Activated CD8-positive, alpha-beta T cell treated with anti-CD3 and anti-CD28 coated beads for 36 hours (primary cell): ENCODE measurements around the gene ZWILCH. TPM values are rescaled to one million over a fixed set of nuclear protein-coding genes. Genes with fewer than 3 reads are reported as not detected.
"Not testable (repeated sequence)": the region's sequence is repeated elsewhere in the genome, so short reads cannot be mapped to it uniquely, and the experiment has no call there.

Experiments
- ATAC-seq: fragments of 200-7000 bp; cut with Tn5 transposase; one replicate; pipeline ENCODE4 v1.10.0; 2021; ENCODE audit warnings: mild to moderate bottlenecking, moderate library complexity
- CTCF ChIA-PET: fragments of 350-600 bp; sonication (Branson Sonifier 250); formaldehyde crosslinking; loops from one replicate; lab custom pipeline; 2021; ENCODE audit warnings: antibody characterized with exemption; lab: Charles Lee
- POLR2A ChIA-PET: fragments of 350-600 bp; sonication (Branson Sonifier 250); formaldehyde crosslinking; loops from one replicate; lab custom pipeline; 2021; ENCODE audit warnings: antibody characterized with exemption; lab: Charles Lee
- DNase-seq: peaks from one replicate; pipeline ENCODE4 v3.0.0-alpha.2; 2020
- H3K27ac Mint-ChIP-seq: one replicate; pipeline ENCODE4 v1.8.0; 2021; ENCODE audit warnings: mild to moderate bottlenecking, mixed read lengths
- H3K27me3 Mint-ChIP-seq: one replicate; pipeline ENCODE4 v1.8.0; 2021; ENCODE audit warnings: mixed read lengths
- H3K36me3 Mint-ChIP-seq: one replicate; pipeline ENCODE4 v1.8.0; 2021; ENCODE audit warnings: low read depth, mixed read lengths
- H3K4me1 Mint-ChIP-seq: one replicate; pipeline ENCODE4 v1.8.0; 2021; ENCODE audit warnings: low read depth, mixed read lengths
- H3K4me3 Mint-ChIP-seq: one replicate; pipeline ENCODE4 v1.8.0; 2021; ENCODE audit warnings: mild to moderate bottlenecking, moderate library complexity, mixed read lengths
- H3K9me3 Mint-ChIP-seq: one replicate; pipeline ENCODE4 v1.8.0; 2021; ENCODE audit warnings: mixed read lengths
- CTCF ChIP-seq: fragments of 200-600 bp; IDR thresholded peaks from one replicate; pipeline ENCODE4 v1.8.0; 2022; ENCODE audit warnings: antibody characterized with exemption, mild to moderate bottlenecking
- intact Hi-C: fragments of 100-400 bp; cut with micrococcal nuclease; formaldehyde crosslinking; loops from one replicate; pipeline ENCODE4 v1.10.0; 2022
- total RNA-seq, 2 experiments: library from RNA; stranded (reverse); gene quantifications; one replicate each; pipeline ENCODE4 v1.2.3, GENCODE V29; 2021

ZWILCH gene
- total RNA-seq, 2 experiments from 2014 or later, result 29.9 to 30.2 TPM

GRCh38 chr15:66462627-66463026 is 42.5 kb upstream of the ZWILCH start:
- intact Hi-C loops, result no loop called here
- no peak overlapping the region for H3K4me3 Mint-ChIP-seq
- H3K27ac Mint-ChIP-seq, result no peak overlapping the region
- peaks cover 9% of the 10 kb centered on the region for H3K4me1 Mint-ChIP-seq
- DNase-seq (no peak), ATAC-seq (no peak)
- no peaks in the 10 kb centered on the region for H3K9me3 Mint-ChIP-seq
- ChIA-PET POLR2A (no interaction called here), CTCF (no interaction called here)
- TF ChIP-seq CTCF, result no peak
- H3K36me3 Mint-ChIP-seq, result peaks cover 36% of the 10 kb centered on the region
- no peaks in the 10 kb centered on the region for H3K27me3 Mint-ChIP-seq

GRCh38 chr15:66465294-66465693 is 39.8 kb upstream of the ZWILCH start:
- CTCF ChIA-PET, POLR2A ChIA-PET, H3K9me3 Mint-ChIP-seq, H3K27ac Mint-ChIP-seq, H3K27me3 Mint-ChIP-seq, intact Hi-C loops, ATAC-seq, H3K4me1 Mint-ChIP-seq, DNase-seq, H3K4me3 Mint-ChIP-seq: not testable (repeated sequence)
- peaks cover 35% of the 10 kb centered on the region for H3K36me3 Mint-ChIP-seq

GRCh38 chr15:66467162-66468040 is 37.7 kb upstream of the ZWILCH start:
- intact Hi-C loops, DNase-seq, H3K27me3 Mint-ChIP-seq, ATAC-seq, H3K27ac Mint-ChIP-seq, H3K9me3 Mint-ChIP-seq, CTCF ChIA-PET, H3K4me3 Mint-ChIP-seq: not testable (repeated sequence)
- Mint-ChIP-seq H3K4me1 (peaks cover 21% of the 10 kb centered on the region), H3K36me3 (peaks cover 36% of the 10 kb centered on the region)
- POLR2A ChIA-PET, result interaction anchor here (0.6 to 1.2 kb wide), 3 partner anchors 15 to 81 kb away, joined by 3 read pairs; partner anchors contain the start of gene MAP2K1

- POLR2A ChIA-PET, result interaction anchor here (1.2 kb wide), 1 partner anchor 33 kb away, joined by 4 read pairs; no protein-coding TSS in a partner anchor
Observed at GRCh38 chr15:66470825-66471224, 34.3 kb upstream of the ZWILCH start.

GRCh38 chr15:66472176-66472999 is 32.7 kb upstream of the ZWILCH start:
- peak; percentile 92 for ATAC-seq
- DNase-seq, result peak; percentile 70
- TF ChIP-seq CTCF, result no peak
- peak overlapping the region; percentile 83 for H3K27ac Mint-ChIP-seq
- intact Hi-C loops, result no loop called here
- peaks cover 21% of the 10 kb centered on the region for H3K36me3 Mint-ChIP-seq
- POLR2A ChIA-PET, result interaction anchor here (0.6 to 1.7 kb wide), 8 partner anchors 20 to 102 kb away, joined by 3 to 12 read pairs (median 4); partner anchors contain the start of gene SNAPC5
- CTCF ChIA-PET, result interaction anchor here (1.0 to 3.6 kb wide), 5 partner anchors 9 to 1087 kb away, joined by 3 to 23 read pairs (median 3); partner anchors contain the start of gene SNAPC5
- H3K9me3 Mint-ChIP-seq, result no peaks in the 10 kb centered on the region
- peak overlapping the region; percentile 13 for H3K4me3 Mint-ChIP-seq
- no peaks in the 10 kb centered on the region for H3K27me3 Mint-ChIP-seq
- peaks cover 56% of the 10 kb centered on the region for H3K4me1 Mint-ChIP-seq

More at GRCh38 chr15:66470825-66471224, 34.3 kb upstream of the ZWILCH start:
- H3K27ac Mint-ChIP-seq, intact Hi-C loops, H3K9me3 Mint-ChIP-seq, DNase-seq, H3K27me3 Mint-ChIP-seq, ATAC-seq, H3K4me3 Mint-ChIP-seq: not testable (repeated sequence)
- Mint-ChIP-seq H3K36me3 (peaks cover 28% of the 10 kb centered on the region), H3K4me1 (peaks cover 41% of the 10 kb centered on the region)
- CTCF ChIA-PET, result interaction anchor here (1.2 to 3.6 kb wide), 2 partner anchors 28 to 67 kb away, joined by 3 to 23 read pairs; partner anchors contain the start of gene SNAPC5

GRCh38 chr15:66474135-66474534 is 31.0 kb upstream of the ZWILCH start:
- intact Hi-C loops, result no loop called here
- no peak for ATAC-seq
- Mint-ChIP-seq H3K36me3 (peaks cover 21% of the 10 kb centered on the region), H3K9me3 (no peaks in the 10 kb centered on the region), H3K27me3 (no peaks in the 10 kb centered on the region), H3K4me3 (no peak overlapping the region), H3K4me1 (peaks cover 56% of the 10 kb centered on the region), H3K27ac (no peak overlapping the region)
- no peak for DNase-seq
- TF ChIP-seq CTCF, result no peak
- ChIA-PET POLR2A (interaction anchor here (0.8 to 1.6 kb wide), 3 partner anchors 15 to 86 kb away, joined by 3 to 4 read pairs (median 3); no protein-coding TSS in a partner anchor), CTCF (interaction anchor here (1.4 kb wide), 1 partner anchor 18 kb away, joined by 3 read pairs; no protein-coding TSS in a partner anchor)
